HS-27A (cell line): ENCODE data around the gene HECTD4.
A peak's percentile ranks its signal among the peaks of the same experiment; 100 is the strongest.
"Not testable (repeated sequence)": the region's sequence is repeated elsewhere in the genome, so short reads cannot be mapped to it uniquely, and the experiment has no call there.

Experiments used
- DNase-seq: peaks from one replicate; pipeline ENCODE4 v3.0.0-alpha.2; 2012; ENCODE audit warnings: low read depth, missing footprints

HECTD4 gene, protein sequence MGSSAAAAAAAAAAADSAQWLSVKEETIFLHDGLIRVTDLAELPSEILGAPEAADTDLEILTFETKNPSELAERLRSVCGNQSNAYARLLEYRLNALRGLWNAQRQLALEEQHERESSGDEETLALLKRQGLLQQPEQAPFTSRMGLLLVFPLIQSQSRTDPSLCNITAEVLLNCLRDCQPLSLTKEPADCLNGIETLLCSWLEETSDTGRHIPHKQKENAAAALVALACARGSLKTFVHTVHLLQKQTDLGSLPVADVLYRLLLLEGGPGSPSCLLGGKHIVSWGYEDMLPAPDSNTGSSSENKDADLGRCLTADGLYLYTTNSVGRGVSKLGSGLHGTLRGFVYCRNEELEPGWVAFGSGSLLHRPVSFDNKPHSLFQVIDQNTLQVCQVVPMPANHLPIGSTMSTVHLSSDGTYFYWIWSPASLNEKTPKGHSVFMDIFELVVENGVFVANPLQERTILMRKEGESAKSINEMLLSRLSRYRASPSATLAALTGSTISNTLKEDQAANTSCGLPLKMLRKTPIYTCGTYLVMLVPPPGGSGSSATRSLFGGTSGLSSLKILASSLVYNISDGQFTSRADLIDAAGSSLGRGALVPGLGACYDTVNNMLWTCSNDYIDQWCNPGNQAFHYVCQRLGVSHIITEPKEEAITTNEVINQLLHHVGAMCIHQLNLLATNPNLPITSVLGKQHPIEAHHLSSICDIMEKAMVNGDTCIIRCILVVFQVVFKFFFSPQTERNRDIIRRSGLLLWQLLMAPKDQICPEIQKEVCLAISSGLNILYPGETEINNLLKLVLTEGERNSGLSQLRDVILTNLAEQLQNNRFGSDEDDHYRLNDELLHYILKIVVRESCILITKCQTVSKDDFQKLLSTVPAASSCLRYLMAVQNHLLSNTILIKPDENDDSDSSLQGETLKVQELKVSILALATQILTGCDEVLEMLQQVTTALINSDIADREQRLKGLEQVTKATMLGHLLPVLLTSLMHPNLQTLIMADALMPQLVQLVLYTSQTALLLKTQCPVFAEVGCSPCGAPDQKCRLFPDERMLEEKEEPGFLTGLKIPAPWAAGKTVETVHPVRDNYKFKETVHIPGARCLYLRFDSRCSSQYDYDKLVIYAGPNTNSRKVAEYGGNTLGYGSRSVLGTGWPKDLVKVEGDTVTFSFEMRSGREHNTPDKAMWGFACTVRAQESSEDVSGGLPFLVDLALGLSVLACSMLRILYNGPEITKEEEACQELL (N-terminal part only)

DNA sequence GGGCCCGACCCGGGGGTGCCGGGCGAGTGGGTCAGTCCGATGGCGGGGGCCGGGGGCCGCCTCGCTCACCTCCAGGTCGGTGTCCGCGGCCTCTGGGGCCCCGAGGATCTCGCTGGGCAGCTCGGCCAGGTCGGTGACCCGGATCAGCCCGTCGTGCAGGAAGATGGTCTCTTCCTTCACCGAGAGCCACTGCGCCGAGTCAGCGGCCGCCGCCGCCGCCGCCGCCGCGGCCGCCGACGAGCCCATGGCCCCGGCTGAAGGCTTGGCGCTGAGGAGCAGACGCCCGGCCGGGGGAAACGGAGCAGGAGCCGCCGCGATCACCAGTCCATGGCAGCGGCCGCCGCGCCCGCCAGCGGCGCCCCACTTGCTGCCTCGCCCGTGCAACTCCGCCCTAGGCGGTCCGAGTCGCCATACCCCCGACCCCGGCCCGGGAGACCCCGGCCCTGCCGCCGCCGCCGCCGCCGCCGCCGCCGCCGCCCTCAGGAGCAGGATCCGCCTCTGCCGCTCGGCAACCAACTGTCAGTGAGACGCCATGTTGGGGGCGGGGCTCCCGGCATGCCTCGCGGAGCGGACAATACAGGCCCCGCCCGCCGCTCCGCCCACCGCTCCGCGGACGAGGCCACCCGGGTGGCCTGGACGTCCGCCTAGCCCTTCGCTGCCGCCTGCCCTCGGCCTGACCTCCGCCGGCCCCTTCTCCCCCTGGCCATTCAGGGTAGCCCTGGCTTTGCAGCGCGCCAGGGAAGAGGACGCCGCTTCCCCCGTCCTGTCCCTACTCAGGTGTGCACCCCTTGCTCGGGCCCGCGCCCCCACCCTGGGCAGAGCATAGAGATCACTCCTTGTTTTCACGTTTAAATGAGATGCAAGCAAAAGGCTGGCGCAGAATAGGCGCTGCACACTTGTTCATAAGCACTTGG, at the start of gene HECTD4:
Gene HECTD4, minus strand, starts transcription at position 549 of the 914 bp plus-strand sequence. Its CDS starts 303 bp downstream, at position 246.
- peak; percentile 52 for DNase-seq

DNA sequence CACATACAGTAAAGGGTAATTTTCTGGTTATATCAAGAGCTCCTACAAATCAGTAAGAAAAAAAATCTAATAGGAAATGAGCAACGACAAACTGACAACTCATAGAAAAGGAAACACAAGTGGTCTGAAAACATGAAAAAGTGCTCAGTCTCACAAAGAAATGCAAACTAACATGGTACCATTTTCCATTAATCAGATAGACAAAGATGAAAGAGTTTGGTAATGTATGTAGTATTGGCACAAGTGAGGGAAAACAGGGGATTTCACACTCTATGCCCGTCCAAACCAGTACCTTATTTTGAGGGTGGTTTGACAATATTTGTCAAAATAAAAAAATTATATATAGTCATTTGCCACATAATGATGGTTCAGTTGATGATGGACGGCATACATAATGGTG, 49.7 kb upstream of the HECTD4 start:
- DNase-seq, result no peak

DNA sequence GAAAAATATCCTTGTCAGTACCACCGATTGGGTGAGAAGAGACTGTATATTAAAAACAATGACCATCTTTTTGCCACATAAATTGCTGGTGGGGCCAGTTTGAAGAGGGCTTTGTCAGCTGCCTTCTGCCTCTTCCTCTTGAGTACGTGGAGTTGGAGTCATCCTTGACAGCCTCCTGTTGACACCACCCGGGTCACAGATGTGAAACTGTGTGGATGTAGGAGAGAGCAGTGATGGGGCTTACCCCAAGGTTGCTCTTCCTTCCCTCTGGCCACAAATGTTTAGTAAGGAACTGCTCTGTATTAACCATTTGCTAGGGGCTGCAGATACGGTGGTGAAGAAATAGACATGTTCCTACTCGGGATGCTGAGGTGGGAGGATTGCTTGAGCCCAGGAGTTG, 48.7 kb upstream of the HECTD4 start:
- DNase-seq, result no peak

DNA sequence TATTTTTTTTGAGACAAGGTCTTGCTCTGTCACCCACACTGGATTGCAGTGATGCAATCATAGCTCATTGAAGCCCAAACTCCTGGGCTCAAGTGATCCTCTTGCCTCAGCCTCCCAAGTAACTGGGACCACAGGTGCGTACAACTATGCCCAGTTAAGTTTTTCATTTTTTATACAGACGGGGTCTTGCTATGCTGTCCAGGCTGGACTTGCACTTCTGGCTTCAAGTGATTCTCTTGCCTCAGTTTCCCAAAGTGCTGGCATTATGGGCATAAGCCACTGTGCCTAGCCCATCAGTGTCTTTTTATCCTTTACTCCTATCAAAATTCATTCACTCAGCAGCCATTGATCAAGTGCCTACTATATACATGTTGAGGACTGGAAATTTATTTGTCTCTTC, 45.5 kb upstream of the HECTD4 start:
- no peak for DNase-seq

DNA sequence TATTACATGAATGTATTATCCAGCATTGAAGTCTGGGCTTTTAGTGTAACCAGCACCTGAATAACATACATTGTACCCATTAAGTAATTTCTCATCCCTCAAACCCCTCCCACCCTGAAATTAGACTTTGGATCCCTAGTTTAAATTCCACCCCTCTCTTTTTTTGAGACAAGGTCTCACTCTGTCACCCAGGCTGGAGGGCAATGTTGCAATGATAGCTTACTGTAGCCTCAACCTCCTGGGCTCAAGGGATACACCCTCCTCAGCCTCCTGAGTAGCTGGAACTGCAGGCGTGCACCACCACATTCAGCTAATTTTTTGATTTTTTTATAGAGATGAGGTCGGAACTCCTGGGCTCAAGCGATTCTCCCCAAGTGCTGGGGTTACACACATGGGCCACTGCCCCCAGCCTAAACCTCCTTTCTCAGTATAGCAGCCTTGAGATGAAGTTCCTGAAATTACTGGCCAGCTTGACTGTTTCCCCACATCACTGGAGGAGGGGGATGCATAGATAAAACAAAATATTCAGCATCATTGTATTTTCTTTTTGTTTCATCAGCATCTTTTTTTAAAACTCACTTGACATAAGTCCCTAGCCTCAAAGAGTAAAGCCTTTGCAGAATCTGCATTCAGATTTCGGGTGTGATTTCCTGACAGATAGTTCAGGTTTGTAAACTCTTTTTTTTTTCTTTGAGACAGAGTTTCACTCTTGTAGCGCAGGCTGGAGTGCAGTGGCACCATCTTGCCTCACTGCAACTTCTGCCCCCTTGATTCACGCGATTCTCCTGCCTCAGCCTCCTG, 43.6 kb upstream of the HECTD4 start:
- no peak for DNase-seq

DNA sequence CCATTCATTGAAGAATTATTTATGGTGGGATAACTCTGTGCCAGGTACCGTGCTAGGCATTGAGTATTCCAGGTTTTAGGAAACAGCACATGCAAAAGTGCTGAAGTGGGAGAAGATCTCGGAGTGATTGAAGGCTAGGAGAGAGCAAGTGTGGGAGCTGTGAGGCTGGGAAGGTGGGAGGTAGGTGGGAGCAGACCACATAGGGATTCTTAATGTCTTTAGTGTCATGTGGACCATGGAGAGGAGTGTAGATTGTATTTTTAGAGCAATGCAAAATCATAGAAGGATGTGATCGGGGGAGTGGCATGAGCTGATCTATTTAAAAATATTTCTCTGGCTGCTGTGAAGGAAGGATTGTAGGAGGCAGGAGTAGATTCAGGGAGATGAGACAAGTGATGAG, 41.9 kb upstream of the HECTD4 start:
- no peak for DNase-seq

DNA sequence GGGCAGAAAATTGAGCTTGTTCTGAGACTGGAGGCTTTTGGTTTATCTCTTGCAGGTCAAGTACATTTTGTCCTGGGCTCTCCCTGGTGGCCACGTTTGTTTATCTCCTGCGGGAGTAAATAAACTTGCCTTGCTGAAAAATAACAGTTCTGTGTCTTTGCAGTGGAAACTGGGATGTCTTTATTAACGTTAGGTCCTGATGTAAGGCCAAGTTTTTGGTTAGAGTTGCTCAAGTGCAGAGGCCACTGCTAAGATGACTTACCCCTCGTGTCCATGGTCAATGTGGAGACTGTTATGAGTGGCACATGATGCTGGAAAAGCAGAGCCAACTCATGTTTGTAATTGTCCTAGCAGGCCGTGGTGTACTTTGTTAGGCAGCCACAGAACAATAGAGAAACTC, 40.3 kb upstream of the HECTD4 start:
- no peak for DNase-seq

DNA sequence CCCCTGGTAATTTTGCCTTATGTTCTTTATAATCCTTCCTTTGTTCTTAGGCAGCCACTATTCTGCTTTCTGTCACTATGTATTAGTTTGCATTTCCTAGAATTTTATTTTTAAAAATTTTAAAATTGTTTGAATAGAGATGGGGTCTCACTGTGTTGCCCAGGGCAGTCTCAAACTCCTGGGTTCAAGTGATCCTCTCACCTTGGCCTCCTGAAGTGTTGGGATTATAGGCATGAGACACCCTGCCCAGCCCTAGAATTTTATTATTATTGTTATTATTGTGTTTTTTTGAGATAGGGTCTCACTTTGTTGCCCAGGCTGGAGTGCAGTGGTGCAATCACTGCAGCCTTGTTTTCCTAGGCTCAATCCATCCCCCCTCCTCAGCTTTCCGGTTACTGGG, 39.1 kb upstream of the HECTD4 start:
- no peak for DNase-seq

DNA sequence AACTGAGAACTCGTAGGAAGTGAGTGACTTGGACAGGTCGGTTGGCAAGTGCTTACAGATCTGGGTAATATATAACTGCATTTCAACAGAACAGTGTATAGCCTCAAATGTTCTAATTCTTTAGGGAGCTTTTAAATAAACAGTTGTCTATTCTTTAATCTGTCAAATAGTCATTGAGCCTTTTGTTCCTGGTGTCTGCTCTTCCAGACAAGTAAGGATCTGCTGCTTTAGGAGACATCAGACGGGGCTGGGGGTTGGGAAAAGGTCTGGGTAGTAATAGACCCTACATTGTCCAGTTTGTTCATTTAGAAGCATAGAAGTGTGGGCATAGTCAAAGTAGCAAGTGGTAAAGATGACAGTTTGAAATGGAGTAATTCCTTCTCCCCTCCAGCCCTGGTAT, 38.5 kb upstream of the HECTD4 start:
- no peak for DNase-seq

DNA sequence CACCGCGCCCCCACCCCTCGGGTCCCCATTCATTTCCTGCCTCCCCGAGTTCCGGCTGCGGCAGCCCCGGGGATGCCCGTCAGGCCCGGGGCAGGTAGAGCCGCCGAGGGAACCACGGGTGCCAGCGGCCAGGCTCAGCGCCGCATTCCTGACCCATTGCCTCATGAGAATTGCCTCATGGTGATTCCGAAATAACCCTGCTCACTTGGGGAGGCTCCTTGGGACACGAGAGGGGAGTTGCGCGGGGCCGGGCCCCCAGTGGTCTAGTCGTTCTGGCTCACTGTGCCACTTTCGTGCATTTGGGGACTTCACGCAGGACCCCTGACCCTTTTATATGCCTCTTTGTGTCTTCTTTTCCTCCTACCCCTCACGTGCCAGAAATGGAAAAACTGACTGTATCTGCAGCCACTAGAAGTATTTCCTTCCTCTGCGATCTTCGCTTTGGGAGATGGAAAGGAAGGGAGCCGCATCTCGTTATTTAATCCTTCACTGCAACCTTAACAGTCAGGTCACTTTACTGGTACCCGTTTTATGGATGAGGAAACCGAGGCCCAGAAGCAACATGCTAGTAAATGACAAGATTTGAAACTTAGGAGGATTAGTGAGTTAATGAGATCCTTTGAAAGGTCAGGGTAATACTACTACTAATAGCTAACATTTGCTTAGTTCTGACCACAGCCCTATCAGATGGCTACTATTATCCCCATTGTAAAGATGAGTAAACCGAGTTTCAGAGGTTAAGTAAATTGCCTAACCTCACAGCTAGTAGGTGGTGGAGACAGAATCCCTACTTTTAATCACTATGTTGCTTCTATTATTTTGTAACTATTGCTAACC, 37.3 kb upstream of the HECTD4 start:
- DNase-seq, result peak; percentile 67

DNA sequence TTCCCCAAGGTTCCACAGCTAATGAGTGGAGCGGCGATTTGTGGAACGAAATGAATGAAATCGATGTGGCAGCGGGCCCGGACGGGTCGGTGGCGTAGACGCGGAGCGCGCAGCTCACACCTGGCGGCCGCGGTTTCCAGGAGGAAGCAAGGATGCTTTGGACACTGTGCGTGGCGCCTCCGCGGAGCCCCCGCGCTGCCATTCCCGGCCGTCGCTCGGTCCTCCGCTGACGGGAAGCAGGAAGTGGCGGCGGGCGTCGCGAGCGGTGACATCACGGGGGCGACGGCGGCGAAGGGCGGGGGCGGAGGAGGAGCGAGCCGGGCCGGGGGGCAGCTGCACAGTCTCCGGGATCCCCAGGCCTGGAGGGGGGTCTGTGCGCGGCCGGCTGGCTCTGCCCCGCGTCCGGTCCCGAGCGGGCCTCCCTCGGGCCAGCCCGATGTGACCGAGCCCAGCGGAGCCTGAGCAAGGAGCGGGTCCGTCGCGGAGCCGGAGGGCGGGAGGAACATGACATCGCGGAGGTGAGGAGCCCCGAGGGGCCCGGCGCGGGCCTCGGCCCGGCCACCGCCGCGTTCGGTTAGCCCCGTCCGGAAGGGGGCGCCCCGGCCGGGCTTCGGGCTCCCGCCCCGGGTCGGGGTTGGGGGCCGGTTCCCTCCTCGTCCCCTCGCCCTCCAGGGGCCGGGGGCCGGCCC, 36.5 kb upstream of the HECTD4 start, which contains the start of gene PTPN11:
Gene PTPN11, plus strand, starts transcription at position 340 of the 689 bp plus-strand sequence. Its CDS starts 165 bp downstream, at position 505.
- peak; percentile 41 for DNase-seq

DNA sequence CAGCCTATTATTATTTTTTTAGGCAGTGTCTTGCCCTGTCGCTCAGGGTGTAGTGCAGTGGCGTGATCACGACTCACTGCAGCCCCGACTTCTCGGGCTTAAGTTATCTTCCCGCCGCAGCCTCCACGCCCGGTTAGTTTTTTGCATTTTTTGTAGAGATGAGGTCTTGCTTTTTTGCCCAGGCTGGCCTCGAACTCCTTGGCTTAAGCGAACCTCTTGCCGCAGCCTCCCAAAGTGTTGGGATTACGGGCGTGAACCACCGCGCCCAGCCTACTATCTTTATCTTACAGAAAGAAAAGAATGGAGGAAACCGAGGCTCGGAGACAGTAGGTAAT, 36.0 kb upstream of the HECTD4 start:
- DNase-seq, result no peak

DNA sequence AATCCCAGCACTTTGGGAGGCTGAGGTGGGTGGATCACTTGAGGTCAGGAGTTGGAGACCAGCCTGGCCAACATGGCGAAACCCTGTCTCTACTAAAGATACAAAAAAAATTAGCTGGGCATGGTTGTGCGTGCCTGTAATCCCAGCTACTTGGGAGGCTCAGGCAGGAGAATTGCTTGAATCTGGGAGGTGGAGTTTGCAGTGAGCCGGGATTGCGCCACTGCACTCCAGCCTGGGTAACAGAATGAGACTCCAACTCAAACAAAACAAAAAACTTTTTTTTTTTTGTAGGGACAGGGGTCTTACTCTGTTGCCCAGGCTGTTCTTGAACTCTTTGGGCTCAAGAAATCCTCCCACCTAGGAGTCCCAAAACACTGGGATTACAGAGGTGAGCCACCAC, 33.2 kb upstream of the HECTD4 start:
- DNase-seq, result not testable (repeated sequence)

DNA sequence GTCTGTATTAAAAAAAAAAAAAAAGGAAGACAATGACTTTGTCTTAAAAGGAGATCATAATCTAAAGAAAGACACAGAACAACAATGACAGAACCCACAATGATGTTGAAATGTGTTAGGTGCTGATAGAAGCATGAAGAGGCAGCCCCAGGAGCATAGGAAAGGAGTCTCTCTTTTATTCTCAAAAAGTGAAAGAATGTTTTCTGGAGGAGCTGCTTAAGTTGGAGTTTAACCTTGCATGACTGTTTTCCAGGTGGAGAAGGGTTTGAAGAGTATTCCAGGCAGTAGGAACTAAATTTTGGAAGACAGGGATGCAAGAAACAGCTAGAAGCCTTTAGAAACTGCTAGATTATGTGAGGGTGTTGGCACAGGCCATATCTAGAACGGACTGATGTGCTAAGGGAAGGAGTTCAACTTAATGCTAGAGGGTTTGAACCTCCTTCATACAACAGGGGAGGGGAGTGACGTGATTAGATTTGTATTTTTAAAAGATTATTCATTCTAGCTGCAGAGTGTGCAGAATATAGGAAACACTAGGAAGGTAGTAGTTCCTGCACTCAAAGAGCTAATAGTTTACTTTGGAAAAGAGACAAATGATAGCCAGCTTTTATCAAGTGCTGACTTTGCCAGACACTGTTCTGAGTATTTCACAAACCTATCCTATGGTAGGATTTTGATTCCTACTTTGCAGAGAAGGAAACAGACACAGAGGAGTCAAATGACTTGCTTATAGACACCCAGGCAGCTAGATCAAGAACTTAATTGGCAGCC, 31.8 kb upstream of the HECTD4 start:
- DNase-seq, result no peak

DNA sequence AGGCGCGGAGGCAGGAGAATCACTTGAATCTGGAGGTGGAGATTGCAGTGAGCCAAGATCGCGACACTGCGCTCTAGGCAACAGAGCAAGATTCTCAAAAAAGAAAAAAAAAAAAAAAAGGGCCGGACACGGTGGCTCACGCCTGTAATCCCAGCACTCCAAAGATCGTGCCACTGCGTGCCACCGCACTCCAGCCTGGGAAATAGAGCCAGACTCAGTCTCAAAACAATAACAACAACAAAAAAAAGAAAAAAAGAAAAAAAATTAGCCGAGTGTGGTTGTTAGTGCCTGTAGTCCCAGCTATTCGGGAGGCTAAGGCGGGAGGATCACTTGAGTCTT, 27.6 kb upstream of the HECTD4 start:
- DNase-seq, result no peak

DNA sequence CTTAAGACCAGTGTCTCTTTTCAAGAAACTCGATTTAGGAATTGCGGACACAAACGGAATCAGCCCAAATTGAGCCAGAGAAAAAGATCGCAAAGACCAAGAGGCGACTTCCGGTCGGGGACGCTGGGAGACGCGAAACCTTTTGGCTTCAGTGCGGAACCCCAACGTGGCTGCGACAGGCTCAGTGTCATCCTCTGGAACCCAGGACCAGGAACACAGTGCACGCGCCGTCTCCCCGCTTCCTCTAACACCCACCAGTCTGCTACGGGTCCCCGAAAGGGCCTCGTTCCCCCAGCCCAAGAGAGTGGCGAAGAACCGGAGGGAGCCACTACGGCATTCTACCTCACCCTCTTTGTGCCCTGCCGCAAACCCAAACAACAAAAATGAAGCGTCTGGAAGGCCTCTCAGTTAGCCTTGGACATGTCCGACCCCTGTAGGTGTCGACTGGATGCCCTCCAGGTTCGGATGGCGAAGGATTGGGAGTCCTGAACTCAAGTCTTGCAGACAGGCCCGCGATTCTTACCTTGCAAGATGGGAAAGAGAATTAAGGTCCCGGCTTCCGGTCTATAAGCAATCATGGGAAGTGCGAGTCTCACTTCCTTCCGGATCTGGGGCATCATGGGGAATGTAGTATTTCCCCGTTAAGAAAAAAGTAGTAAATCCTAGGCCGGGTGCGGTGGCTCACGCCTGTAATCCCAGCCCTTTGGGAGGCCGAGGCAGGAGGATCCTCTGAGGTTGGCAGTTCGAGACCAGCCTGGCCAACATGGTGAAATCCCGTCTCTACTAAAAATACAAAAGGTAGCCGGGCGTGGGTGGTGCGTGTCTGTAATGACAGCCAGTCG, 27.1 kb upstream of the HECTD4 start, which contains the start of gene RPL6:
Gene RPL6, minus strand, starts transcription at position 542 of the 842 bp plus-strand sequence. CDS start 949 bp downstream, outside the sequence.
- DNase-seq, result peak; percentile 77

DNA sequence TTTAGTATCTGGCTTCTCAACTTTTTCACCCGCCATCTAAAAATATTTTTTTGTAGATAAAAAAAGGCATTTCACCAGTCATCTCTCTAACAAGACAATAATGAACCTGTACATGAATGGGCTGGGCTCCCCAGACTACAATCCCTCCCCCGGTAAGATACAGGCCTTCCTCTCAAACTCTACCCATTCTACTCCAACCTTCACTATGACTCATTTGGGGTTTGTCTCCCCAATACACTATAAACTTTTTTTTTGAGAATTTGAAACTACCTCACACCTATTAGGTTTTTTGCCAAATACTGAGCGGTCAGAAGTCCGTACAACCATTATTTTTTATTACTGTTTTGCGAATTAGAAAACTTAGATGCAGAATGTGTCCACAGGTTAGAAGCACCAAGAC, 26.4 kb upstream of the HECTD4 start:
- DNase-seq, result no peak
